GM20431 (cell line): ENCODE measurements around the gene GSE1.

Source experiments
- in situ Hi-C: fragments of 300-500 bp; cut with MseI, MboI; formaldehyde crosslinking; loops from one replicate; pipeline ENCODE4 v1.15.0; 2020; ENCODE audit warnings: low sequenced_read_pairs; ENCODE audit not compliant: unreplicated experiment

GSE1 gene

GRCh38 chr16:85654251-85655095 is 41.4 kb downstream of the GSE1 start:
- in situ Hi-C loops: no loop called here

GRCh38 chr16:85655216-85656129 is 42.4 kb downstream of the GSE1 start:
- in situ Hi-C loops: no loop called here

- in situ Hi-C loops: no loop called here
Observed at GRCh38 chr16:85656351-85657266, 43.5 kb downstream of the GSE1 start.

- in situ Hi-C loops: no loop called here
Observed at GRCh38 chr16:85657267-85657650, 44.1 kb downstream of the GSE1 start.

- in situ Hi-C loops: no loop called here
Observed at GRCh38 chr16:85657996-85658395, 44.9 kb downstream of the GSE1 start.

GRCh38 chr16:85658504-85659326 is 45.6 kb downstream of the GSE1 start:
- in situ Hi-C loops: no loop called here

- in situ Hi-C loops: no loop called here
Observed at GRCh38 chr16:85659336-85659735, 46.2 kb downstream of the GSE1 start.

- in situ Hi-C loops: no loop called here
Observed at GRCh38 chr16:85659805-85660511, 46.8 kb downstream of the GSE1 start.

- in situ Hi-C loops: no loop called here
Observed at GRCh38 chr16:85660843-85661739, 48.0 kb downstream of the GSE1 start.

GRCh38 chr16:85661740-85662481 is 48.8 kb downstream of the GSE1 start:
- in situ Hi-C loops: no loop called here

- in situ Hi-C loops: no loop called here
Observed at GRCh38 chr16:85662482-85662812, 49.3 kb downstream of the GSE1 start.

- in situ Hi-C loops: no loop called here
Observed at GRCh38 chr16:85662976-85663830, 50.1 kb downstream of the GSE1 start.

- in situ Hi-C loops: no loop called here
Observed at GRCh38 chr16:85663891-85664321, 50.8 kb downstream of the GSE1 start.

- in situ Hi-C loops: no loop called here
Observed at GRCh38 chr16:85664580-85665372, 51.7 kb downstream of the GSE1 start.

- in situ Hi-C loops: no loop called here
Observed at GRCh38 chr16:85665373-85665740, 52.2 kb downstream of the GSE1 start.
